Peyer's patch (tissue), 4 donors: ENCODE measurements around the gene MYO15B.

Source experiments
- POLR2A ChIP-seq, 2 donors: fragments of 450-650 bp; IDR thresholded peaks; one replicate each; pipeline ENCODE4 v1.5.1; 2017; ENCODE audit warnings: antibody characterized with exemption in 2 of 2, mild to moderate bottlenecking in 2 of 2, moderate library complexity in 2 of 2
- TF ChIP-seq, protein P1 (sequence below), 6 experiments: fragments of 450-650 bp in 4 of 6; fragments of 200-600 bp in 2 of 6; sonication (generic) in 1 of 6; IDR thresholded peaks; one replicate each; pipeline ENCODE4 v1.5.1; 2017 to 2019; ENCODE audit warnings: antibody characterized with exemption in 6 of 6, mild to moderate bottlenecking in 3 of 6, moderate library complexity in 1 of 6

- TF ChIP-seq, protein P1, sequence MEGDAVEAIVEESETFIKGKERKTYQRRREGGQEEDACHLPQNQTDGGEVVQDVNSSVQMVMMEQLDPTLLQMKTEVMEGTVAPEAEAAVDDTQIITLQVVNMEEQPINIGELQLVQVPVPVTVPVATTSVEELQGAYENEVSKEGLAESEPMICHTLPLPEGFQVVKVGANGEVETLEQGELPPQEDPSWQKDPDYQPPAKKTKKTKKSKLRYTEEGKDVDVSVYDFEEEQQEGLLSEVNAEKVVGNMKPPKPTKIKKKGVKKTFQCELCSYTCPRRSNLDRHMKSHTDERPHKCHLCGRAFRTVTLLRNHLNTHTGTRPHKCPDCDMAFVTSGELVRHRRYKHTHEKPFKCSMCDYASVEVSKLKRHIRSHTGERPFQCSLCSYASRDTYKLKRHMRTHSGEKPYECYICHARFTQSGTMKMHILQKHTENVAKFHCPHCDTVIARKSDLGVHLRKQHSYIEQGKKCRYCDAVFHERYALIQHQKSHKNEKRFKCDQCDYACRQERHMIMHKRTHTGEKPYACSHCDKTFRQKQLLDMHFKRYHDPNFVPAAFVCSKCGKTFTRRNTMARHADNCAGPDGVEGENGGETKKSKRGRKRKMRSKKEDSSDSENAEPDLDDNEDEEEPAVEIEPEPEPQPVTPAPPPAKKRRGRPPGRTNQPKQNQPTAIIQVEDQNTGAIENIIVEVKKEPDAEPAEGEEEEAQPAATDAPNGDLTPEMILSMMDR (IDR thresholded peaks at IDR 0.05), result no peak
- no peak for TF ChIP-seq POLR2A (IDR thresholded peaks at IDR 0.05)
Measured at GRCh38 chr17:75628425-75628824, 40.8 kb downstream of the MYO15B start.
